ENCODE data around the gene LRRC25. TPM values are rescaled to one million over a fixed set of nuclear protein-coding genes. Genes with fewer than 3 reads are reported as not detected.

The LRRC25 gene
- not detected in 2 replicates for total RNA-seq (2014; rRNA removed; shearing (Covaris generic); ENCODE audit: low replicate concordance)

- Histone ChIP-seq H3K4me3 (no peak within 1 kb of the TSS), H3K36me3 (no peaks in the 10 kb centered on the region), H3K9me3 (peaks cover 2% of the 10 kb centered on the region; the same call in 1 of the 2 replicates), H3K27me3 (no peaks in the 10 kb centered on the region)
- no peak for DNase-seq
Observed at GRCh38 chr19:18397242-18398202, at the start of gene LRRC25. LRRC25 (minus strand) TSS chr19:18397622; CDS start chr19:18396963, 659 bp downstream.

- Histone ChIP-seq H3K4me3 (no peak overlapping the region), H3K36me3 (peaks cover 82% of the 10 kb centered on the region), H3K9me3 (no peaks in the 10 kb centered on the region), H3K27me3 (no peaks in the 10 kb centered on the region)
- DNase-seq: no peak
Observed at GRCh38 chr19:18446811-18447359, 49.5 kb upstream of the LRRC25 start.

GRCh38 chr19:18446145-18446810 is 48.9 kb upstream of the LRRC25 start:
- Histone ChIP-seq H3K9me3 (no peaks in the 10 kb centered on the region), H3K4me3 (no peak overlapping the region), H3K27me3 (no peaks in the 10 kb centered on the region), H3K36me3 (peaks cover 76% of the 10 kb centered on the region)
- DNase-seq: no peak

DNA sequence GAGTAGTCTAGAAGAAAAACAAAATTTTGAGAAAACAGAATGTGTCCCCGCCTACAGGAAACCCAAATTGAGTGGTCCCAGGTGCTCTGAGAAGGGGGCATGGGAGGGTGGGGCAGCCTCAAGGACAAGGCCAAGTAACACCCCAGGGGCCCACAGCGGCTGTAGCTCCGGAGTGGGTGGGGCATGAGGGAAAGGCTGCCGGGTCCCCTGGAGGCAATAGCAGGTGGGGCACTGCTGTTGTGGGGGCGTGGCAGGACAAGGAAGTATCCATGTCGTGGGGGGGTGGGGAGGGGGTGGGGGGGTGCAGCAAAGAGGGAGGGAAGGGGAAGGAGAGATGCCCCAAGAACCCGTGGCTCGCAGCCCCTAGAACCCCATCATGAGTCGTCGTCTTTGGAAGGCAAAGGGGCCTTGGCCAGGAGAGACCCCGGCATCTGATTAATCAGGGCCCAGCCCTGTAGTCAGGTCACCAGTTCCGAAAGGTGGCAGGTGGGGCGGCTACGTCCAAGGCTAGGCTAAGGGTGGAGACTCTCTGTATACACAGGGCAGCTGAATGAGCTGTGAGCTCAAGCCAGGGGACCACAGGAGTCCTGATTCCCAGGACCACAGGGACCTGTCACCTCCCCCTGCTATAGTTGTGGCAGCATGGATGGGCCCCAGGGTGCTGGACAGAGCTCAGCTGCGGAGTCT is 48.0 kb upstream of the LRRC25 start:
- Histone ChIP-seq H3K4me3 (no peak overlapping the region), H3K27me3 (no peaks in the 10 kb centered on the region), H3K9me3 (no peaks in the 10 kb centered on the region), H3K36me3 (peaks cover 68% of the 10 kb centered on the region)
- DNase-seq: no peak

GRCh38 chr19:18444513-18444912 is 47.1 kb upstream of the LRRC25 start:
- no peak for DNase-seq
- no peaks in the 10 kb centered on the region for H3K9me3 ChIP-seq
- H3K4me3 ChIP-seq: no peak overlapping the region
- peaks cover 59% of the 10 kb centered on the region for H3K36me3 ChIP-seq
- H3K27me3 ChIP-seq: no peaks in the 10 kb centered on the region

- H3K4me3 ChIP-seq: no peak overlapping the region
- H3K9me3 ChIP-seq: no peaks in the 10 kb centered on the region
- DNase-seq: no peak
- no peaks in the 10 kb centered on the region for H3K27me3 ChIP-seq
- H3K36me3 ChIP-seq: peaks cover 52% of the 10 kb centered on the region
Observed at GRCh38 chr19:18443831-18444230, 46.4 kb upstream of the LRRC25 start.

DNA sequence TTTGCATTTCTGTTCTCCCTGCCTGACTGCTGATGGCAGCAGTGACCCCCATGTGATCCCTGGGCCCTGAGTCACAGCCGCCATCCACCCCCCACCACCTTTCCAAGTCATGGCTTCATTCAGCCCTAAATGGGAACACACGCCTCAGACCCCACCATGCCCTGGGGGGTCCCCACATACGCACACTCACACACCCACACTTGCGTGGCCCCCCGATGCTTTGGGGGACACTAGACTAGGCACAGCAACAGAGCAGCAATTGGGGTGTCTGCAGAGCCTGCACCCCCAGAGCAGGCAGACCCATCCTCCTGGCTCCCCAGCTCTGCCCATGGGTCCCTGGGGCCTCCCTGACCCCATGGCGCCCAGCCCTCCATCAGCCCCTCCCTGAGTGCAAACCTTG is 46.0 kb upstream of the LRRC25 start:
- peaks cover 48% of the 10 kb centered on the region for H3K36me3 ChIP-seq
- DNase-seq: no peak
- no peak overlapping the region for H3K4me3 ChIP-seq
- H3K9me3 ChIP-seq: no peaks in the 10 kb centered on the region
- no peaks in the 10 kb centered on the region for H3K27me3 ChIP-seq

GRCh38 chr19:18442941-18443340 is 45.5 kb upstream of the LRRC25 start:
- Histone ChIP-seq H3K4me3 (no peak overlapping the region), H3K27me3 (no peaks in the 10 kb centered on the region), H3K9me3 (no peaks in the 10 kb centered on the region), H3K36me3 (peaks cover 43% of the 10 kb centered on the region)
- DNase-seq: no peak

GRCh38 chr19:18441804-18442788 is 44.7 kb upstream of the LRRC25 start:
- Histone ChIP-seq H3K36me3 (peaks cover 43% of the 10 kb centered on the region), H3K27me3 (no peaks in the 10 kb centered on the region), H3K4me3 (no peak overlapping the region), H3K9me3 (no peaks in the 10 kb centered on the region)
- DNase-seq: no peak

DNA sequence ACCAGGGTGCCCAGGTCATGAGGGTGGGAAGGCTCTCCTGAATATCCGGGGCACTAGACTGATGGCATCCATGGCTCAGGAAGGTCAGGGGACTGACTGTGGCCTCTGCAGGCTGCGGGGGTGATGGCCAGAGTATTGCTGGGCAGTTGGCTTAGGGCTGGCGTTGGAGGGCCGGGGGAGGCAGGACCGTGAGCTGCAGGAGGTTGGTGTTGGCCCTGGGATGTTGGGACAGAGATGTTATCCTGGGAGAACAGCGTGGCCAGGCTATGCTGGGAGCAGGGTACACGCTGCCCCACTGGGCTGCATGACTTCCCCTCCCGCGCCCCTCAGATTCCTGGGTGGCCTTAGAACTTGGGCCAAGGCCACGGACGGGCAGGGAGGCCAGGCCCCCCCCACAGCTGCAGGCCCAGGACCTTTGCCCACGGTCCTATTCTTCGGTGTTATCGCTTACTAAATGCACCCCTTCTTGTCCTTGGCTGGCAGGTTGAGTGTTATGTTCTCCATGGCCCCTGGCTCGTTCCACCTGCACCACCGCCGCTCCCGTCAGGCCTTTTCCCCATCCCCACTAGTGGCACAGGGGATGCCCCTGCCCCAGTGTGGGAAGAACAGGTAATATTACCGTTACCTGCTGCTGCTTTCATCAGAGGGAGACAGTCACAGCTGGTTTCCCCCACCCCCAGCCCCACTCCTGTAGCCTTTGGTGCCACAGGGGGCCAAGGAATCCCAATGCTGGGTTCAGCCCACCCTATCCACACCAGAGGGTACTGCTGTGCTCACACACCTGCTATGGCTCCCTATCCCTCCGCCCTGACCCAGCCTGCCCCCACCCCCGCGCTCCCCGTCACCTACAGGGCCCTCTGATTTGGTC is 43.7 kb upstream of the LRRC25 start:
- Histone ChIP-seq H3K27me3 (no peaks in the 10 kb centered on the region), H3K9me3 (no peaks in the 10 kb centered on the region), H3K4me3 (no peak overlapping the region), H3K36me3 (peaks cover 35% of the 10 kb centered on the region)
- DNase-seq: no peak

GRCh38 chr19:18440415-18440877 is 43.0 kb upstream of the LRRC25 start:
- H3K9me3 ChIP-seq: no peaks in the 10 kb centered on the region
- no peak for DNase-seq
- no peak overlapping the region for H3K4me3 ChIP-seq
- H3K36me3 ChIP-seq: peaks cover 36% of the 10 kb centered on the region
- H3K27me3 ChIP-seq: no peaks in the 10 kb centered on the region

DNA sequence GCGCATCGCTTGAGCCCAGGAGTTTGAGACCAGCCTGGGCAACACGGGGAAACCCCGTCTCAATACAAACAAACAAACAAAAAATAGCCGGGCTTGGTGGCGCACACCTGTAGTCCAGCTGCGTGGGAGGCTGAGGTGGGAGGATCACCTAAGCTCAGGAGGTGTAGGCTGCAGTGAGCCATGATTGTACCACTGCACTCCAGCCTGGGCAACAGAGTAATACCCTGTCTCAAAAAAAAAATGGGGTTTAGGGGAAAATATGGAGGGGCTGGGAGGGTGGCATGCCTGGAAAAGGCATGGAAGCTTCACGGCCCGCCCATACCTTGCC is 42.5 kb upstream of the LRRC25 start:
- no peaks in the 10 kb centered on the region for H3K9me3 ChIP-seq
- H3K4me3 ChIP-seq: no peak overlapping the region
- DNase-seq: no peak
- H3K27me3 ChIP-seq: no peaks in the 10 kb centered on the region
- H3K36me3 ChIP-seq: peaks cover 40% of the 10 kb centered on the region

DNA sequence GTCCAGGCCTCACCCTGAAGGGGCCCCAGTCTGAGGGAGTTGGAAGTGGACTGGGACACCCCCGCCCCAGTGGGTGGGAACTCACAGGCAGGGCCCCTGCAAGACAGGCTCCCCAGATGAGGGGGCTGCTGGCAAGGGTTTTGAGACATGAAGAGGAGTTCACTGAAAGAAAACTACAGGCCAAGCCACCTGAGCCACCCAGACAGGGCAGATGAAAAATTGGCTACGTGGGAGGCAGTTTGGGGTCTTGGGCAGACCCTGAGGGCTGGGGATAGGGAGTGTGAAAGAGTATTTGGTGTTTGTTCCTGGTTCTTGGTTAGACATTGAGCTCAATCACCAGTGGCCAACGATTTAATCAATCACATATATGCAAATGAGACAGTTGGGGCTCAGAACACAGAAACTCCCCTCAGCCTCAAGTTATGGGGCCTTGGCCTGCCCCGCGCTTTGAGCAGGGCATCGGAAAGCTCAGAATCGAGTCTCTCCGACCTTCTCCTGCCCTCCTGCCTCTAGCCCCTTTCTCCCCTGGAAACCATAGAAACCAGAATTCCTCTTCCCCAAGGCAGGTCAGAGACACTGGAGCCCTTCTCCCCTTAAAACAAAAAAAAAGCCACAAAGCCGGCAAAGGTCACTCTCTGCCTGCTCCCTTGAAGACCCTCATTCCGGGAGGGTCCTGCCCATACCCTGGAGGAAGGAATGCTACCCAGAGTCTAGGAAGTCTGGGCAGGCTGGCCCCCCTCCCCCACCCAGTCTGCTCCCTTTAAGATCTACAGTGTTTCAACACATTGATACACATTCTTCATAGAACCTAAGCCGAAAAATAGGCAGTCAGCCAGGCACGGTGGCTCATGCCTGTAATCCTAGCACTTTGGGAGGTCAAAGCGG is 41.8 kb upstream of the LRRC25 start:
- H3K9me3 ChIP-seq: no peaks in the 10 kb centered on the region
- peaks cover 39% of the 10 kb centered on the region for H3K36me3 ChIP-seq
- peak; percentile 65 for DNase-seq
- H3K4me3 ChIP-seq: no peak overlapping the region
- H3K27me3 ChIP-seq: no peaks in the 10 kb centered on the region

- peaks cover 34% of the 10 kb centered on the region for H3K36me3 ChIP-seq
- DNase-seq: no peak
- no peaks in the 10 kb centered on the region for H3K9me3 ChIP-seq
- no peaks in the 10 kb centered on the region for H3K27me3 ChIP-seq
- no peak overlapping the region for H3K4me3 ChIP-seq
Observed at GRCh38 chr19:18438331-18439024, 41.1 kb upstream of the LRRC25 start.

Data from MG63 (cell line).